OCI-LY7 (cell line): ENCODE results near the gene MIR17HG.

ENCODE experiments used
- CTCF ChIP-seq: fragments of 200-600 bp; sonication (generic); conservative IDR thresholded peaks from 2 replicates; pipeline ENCODE4 v1.5.1; 2014; ENCODE audit warnings: mild to moderate bottlenecking, antibody characterized with exemption, low read length, moderate library complexity, mixed read lengths
- EZH2phosphoT487 ChIP-seq: fragments of 200-600 bp; sonication (generic); IDR thresholded peaks from 2 replicates; pipeline ENCODE4 v1.6.1; 2018; ENCODE audit warnings: low read depth, borderline replicate concordance, mild to moderate bottlenecking, mixed run types, antibody characterized with exemption, low read length, moderate library complexity, mixed read lengths

- TF ChIP-seq CTCF (no peak), EZH2phosphoT487 (no peak)
Observed at GRCh38 chr13:91312324-91312723, 35.2 kb upstream of the MIR17HG start.
